ENCODE measurements around the gene TMEM167A.

TMEM167A gene

GRCh38 chr5:83076742-83077661, at the start of gene TMEM167A, which contains the start of gene XRCC4:
TSS of gene TMEM167A (minus strand) at chr5:83077394. CDS start at chr5:83077323, 71 bp downstream.
TSS of gene XRCC4 (plus strand) at chr5:83077547. CDS start at chr5:83104920, 27,373 bp downstream.
- DNase-seq: peak; percentile 98

- no peak for DNase-seq
Observed at GRCh38 chr5:83126501-83126900, 49.3 kb upstream of the TMEM167A start.

GRCh38 chr5:83125560-83125959, 48.4 kb upstream of the TMEM167A start:
- no peak for DNase-seq

- DNase-seq: no peak
Observed at GRCh38 chr5:83124593-83124992, 47.4 kb upstream of the TMEM167A start.

GRCh38 chr5:83118976-83119375, 41.8 kb upstream of the TMEM167A start:
- no peak for DNase-seq

- DNase-seq: no peak
Observed at GRCh38 chr5:83118471-83118870, 41.3 kb upstream of the TMEM167A start.

- DNase-seq: no peak
Observed at GRCh38 chr5:83115816-83116215, 38.6 kb upstream of the TMEM167A start.

GRCh38 chr5:83109380-83109779, 32.2 kb upstream of the TMEM167A start:
- DNase-seq: no peak

GRCh38 chr5:83107692-83108420, 30.7 kb upstream of the TMEM167A start:
- no peak for DNase-seq

- no peak for DNase-seq
Observed at GRCh38 chr5:83104021-83104420, 26.8 kb upstream of the TMEM167A start.

- DNase-seq: no peak
Observed at GRCh38 chr5:83102364-83102980, 25.3 kb upstream of the TMEM167A start.

- no peak for DNase-seq
Observed at GRCh38 chr5:83101514-83101913, 24.3 kb upstream of the TMEM167A start.

GRCh38 chr5:83099445-83099844, 22.3 kb upstream of the TMEM167A start:
- no peak for DNase-seq

- DNase-seq: no peak
Observed at GRCh38 chr5:83099001-83099400, 21.8 kb upstream of the TMEM167A start.

GRCh38 chr5:83097689-83098231, 20.6 kb upstream of the TMEM167A start:
- DNase-seq: no peak

GRCh38 chr5:83096660-83097339, 19.6 kb upstream of the TMEM167A start:
- DNase-seq: no peak

GRCh38 chr5:83095957-83096539, 18.9 kb upstream of the TMEM167A start:
- DNase-seq: no peak

GRCh38 chr5:83095163-83095956, 18.2 kb upstream of the TMEM167A start:
- DNase-seq: no peak

GRCh38 chr5:83093692-83094091, 16.5 kb upstream of the TMEM167A start:
- no peak for DNase-seq

GRCh38 chr5:83092619-83093018, 15.4 kb upstream of the TMEM167A start:
- DNase-seq: no peak

GRCh38 chr5:83090169-83090568, 13.0 kb upstream of the TMEM167A start:
- DNase-seq: no peak
